ENCODE results near the gene SPOCK1.
"Not testable (repeated sequence)": the region's sequence is repeated elsewhere in the genome, so short reads cannot be mapped to it uniquely, and the experiment has no call there.

SPOCK1 gene

DNA sequence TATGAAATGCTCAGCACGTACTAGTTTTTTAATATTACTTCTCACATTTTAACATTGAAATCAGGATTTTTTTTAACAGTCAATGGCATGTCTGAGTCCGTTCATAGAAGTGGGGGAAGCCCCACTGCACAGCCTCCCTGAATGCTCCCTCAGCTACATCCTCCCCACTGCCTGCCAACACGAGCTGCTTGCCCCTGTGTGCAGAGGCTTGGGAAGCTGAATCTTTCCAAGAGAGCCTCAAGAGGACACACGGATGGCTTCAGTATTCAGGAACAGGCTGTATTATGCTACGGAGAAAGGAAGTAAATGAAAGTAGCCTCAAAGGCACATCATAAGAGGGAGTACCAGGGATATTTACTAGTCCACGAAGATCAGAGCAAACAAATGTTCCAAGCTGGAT, 248.7 kb downstream of the SPOCK1 start:
- Histone ChIP-seq H3K4me2 (ENCODE audit: low read length) (no peak overlapping the region), H3K27me3 (ENCODE audit: control insufficient read depth, insufficient read depth, low read length) (no peaks in the 10 kb centered on the region), H3K9me3 (replicated peaks; ENCODE audit: low read length) (no peaks in the 10 kb centered on the region), H3K4me3 (ENCODE audit: low read length) (no peak overlapping the region), H3K36me3 (ENCODE audit: insufficient read depth, low read length) (no peaks in the 10 kb centered on the region), H3K4me1 (ENCODE audit: control insufficient read depth, insufficient read depth, low read length) (peaks cover 5% of the 10 kb centered on the region), H3K9ac (ENCODE audit: low read depth, low read length) (no peak overlapping the region)

DNA sequence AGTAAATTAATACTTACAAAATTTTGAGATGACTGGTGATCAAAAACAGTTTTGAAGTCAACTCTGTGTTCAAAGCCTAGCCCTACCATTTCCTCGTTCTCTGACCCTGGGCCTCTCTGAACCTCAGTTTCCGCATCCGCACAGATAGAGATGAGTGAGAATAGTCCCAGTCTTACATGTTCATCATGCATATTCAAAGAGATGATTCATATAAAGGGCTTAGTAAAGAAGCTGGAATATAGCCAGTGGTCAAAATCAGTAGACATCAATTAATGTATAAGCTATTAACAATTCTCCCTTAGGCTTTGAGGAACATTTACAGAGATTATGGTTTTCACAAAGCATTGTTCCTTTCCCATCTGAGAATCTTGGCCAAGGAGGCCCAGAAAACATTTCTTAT, 250.6 kb downstream of the SPOCK1 start:
- Histone ChIP-seq H3K9ac (ENCODE audit: low read depth, low read length) (no peak overlapping the region), H3K4me3 (ENCODE audit: low read length) (no peak overlapping the region), H3K4me2 (ENCODE audit: low read length) (no peak overlapping the region), H3K36me3 (ENCODE audit: insufficient read depth, low read length) (no peaks in the 10 kb centered on the region), H3K27me3 (ENCODE audit: control insufficient read depth, insufficient read depth, low read length) (no peaks in the 10 kb centered on the region), H3K4me1 (ENCODE audit: control insufficient read depth, insufficient read depth, low read length) (no peaks in the 10 kb centered on the region), H3K9me3 (replicated peaks; ENCODE audit: low read length) (no peaks in the 10 kb centered on the region)

DNA sequence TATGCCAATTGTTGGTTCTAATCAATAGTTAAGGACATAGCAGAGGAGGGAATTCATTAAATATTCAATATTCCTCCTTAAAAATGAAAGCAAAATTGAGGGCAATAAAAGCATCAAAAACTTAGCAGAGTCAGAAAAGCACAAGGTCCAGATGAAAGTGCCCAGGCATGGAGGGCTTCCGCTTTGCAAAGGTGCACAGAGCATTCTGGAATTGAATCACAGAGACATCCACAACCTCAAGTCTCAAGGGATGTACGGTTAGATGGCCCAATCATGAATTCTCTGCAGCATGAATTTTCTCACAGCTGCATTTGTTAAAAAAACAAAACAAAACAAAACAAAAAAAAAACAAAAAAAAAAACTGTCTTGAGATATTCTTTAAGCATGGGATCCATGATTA, 253.7 kb downstream of the SPOCK1 start:
- no peak overlapping the region for H3K4me3 ChIP-seq (ENCODE audit: low read length)
- no peak overlapping the region for H3K9ac ChIP-seq (ENCODE audit: low read depth, low read length)
- no peaks in the 10 kb centered on the region for H3K4me1 ChIP-seq (ENCODE audit: control insufficient read depth, insufficient read depth, low read length)
- no peak overlapping the region for H3K4me2 ChIP-seq (ENCODE audit: low read length)
- no peaks in the 10 kb centered on the region for H3K9me3 ChIP-seq (replicated peaks; ENCODE audit: low read length)
- no peaks in the 10 kb centered on the region for H3K36me3 ChIP-seq (ENCODE audit: insufficient read depth, low read length)
- no peaks in the 10 kb centered on the region for H3K27me3 ChIP-seq (ENCODE audit: control insufficient read depth, insufficient read depth, low read length)

DNA sequence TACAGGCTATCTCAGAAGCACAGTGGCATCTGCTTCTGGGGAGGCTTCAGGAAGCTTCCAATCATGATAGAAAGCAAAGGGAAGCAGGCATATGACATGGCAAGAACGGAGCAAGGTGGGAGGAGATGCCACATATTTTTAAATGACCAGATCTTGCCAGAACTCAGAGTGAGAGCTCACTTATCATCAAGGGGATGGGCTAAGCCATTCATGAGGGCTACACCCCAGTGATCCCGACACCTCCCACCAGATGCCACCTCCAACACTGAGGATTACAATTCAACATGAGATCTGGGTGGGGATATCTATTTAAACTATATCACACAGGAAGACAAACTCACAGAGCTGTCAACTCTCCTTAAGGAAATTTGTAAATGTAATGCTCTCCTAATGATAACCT, 258.8 kb downstream of the SPOCK1 start:
- Histone ChIP-seq H3K4me3 (ENCODE audit: low read length) (no peak overlapping the region), H3K4me1 (ENCODE audit: control insufficient read depth, insufficient read depth, low read length) (no peaks in the 10 kb centered on the region), H3K27me3 (ENCODE audit: control insufficient read depth, insufficient read depth, low read length) (no peaks in the 10 kb centered on the region), H3K4me2 (ENCODE audit: low read length) (no peak overlapping the region), H3K36me3 (ENCODE audit: insufficient read depth, low read length) (no peaks in the 10 kb centered on the region), H3K9me3 (replicated peaks; ENCODE audit: low read length) (no peaks in the 10 kb centered on the region), H3K9ac (ENCODE audit: low read depth, low read length) (no peak overlapping the region)

DNA sequence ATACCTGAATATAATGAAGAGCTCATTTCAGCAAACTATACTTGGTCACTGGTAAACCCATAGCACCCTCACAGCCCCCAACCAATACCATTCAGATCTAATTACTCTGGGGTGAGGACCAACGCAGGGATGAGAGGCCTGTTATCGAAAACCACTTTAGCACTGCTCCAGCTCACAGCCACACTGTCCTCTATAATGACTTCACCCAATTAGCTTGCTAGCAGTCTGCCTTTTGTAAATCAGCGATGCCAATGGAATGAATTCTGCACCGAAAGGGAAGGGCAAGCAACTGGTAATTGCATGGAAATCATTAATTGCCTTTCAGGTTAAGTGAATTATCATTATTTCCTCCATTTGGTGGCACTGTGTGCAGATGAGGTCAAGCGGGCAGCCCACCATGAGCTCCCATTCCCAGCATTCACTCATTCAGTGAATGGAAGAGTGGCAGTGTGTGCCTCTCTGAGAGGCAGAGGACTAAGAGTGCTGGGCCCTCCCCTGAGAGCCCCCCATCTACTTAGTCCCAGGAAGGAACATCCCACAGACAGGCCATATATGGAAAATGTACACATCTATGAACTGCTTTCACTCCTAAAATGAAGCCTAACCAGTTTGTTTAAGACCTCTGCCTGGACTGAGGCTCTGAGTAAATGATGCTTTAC, 262.1 kb downstream of the SPOCK1 start:
- Histone ChIP-seq H3K4me3 (ENCODE audit: low read length) (no peak overlapping the region), H3K9me3 (replicated peaks; ENCODE audit: low read length) (no peaks in the 10 kb centered on the region), H3K4me1 (ENCODE audit: control insufficient read depth, insufficient read depth, low read length) (no peaks in the 10 kb centered on the region), H3K36me3 (ENCODE audit: insufficient read depth, low read length) (no peaks in the 10 kb centered on the region), H3K27me3 (ENCODE audit: control insufficient read depth, insufficient read depth, low read length) (no peaks in the 10 kb centered on the region), H3K9ac (ENCODE audit: low read depth, low read length) (no peak overlapping the region), H3K4me2 (ENCODE audit: low read length) (no peak overlapping the region)

DNA sequence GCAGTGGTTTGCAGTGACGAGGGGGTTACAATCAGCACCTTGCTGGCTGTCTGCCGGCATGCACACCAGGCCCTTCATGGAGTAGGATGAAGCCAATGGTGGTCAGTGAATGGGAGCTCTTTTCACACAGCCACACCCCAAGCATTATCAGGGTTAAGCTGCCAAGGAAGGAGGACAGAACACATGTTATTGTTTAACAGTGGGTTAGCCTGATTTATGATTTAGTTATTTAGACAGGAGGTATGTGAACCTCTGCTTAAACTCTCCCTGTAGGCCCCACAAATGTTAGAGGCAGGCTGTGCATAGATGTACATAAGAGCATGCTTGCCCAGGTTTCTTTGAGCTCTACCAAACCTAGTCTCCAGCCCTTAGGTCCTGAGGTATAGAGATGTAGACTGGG, 262.9 kb downstream of the SPOCK1 start:
- Histone ChIP-seq H3K9me3 (replicated peaks; ENCODE audit: low read length) (no peaks in the 10 kb centered on the region), H3K4me2 (ENCODE audit: low read length) (no peak overlapping the region), H3K36me3 (ENCODE audit: insufficient read depth, low read length) (no peaks in the 10 kb centered on the region), H3K4me3 (ENCODE audit: low read length) (no peak overlapping the region), H3K4me1 (ENCODE audit: control insufficient read depth, insufficient read depth, low read length) (no peaks in the 10 kb centered on the region), H3K27me3 (ENCODE audit: control insufficient read depth, insufficient read depth, low read length) (no peaks in the 10 kb centered on the region), H3K9ac (ENCODE audit: low read depth, low read length) (no peak overlapping the region)

DNA sequence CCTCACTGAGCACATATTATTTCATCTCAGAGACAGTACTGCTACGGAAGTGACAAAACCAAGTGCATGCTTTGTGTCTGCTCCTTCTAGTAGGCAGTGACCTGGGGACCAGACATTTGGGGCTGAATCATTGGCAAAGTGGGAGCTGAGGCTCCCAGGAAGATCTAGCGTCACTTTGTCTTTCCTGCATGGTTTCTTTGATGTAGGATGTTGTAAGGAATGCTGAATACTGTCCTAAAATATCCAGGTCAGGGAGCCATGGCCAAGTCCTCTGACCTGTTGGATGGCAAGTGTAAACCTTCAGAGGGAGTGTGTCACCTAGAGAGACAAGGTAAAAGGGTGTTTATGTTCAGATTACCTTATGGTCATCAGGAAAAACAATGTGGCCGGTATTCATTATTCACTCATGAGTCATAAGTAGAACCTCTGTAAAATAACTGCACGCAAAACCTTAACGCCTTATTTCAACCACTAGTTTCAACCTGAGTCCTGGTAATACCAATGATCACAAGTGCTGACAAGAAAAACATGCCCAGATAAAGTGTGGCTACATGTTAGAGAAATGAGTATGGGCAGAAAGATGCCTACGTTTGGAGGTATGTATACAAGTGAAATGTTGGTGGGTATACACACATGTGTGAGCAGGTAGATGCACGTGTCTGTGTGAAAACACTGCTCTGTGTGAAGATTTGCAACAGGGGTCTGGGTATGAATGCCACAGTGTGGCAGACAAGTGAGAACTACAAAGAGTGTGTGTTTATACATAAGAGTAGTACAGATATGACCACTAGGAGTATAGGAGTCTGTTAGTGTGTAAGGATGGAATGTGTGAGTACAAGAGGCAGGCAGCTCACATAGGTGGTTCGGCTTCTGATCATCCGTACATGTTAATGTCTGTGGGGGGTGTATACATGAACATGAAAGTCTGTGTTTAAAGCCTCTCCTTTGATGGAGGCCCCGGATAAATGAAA, 263.9 kb downstream of the SPOCK1 start:
- Histone ChIP-seq H3K9me3 (replicated peaks; ENCODE audit: low read length) (no peaks in the 10 kb centered on the region), H3K9ac (ENCODE audit: low read depth, low read length) (no peak overlapping the region), H3K4me1 (ENCODE audit: control insufficient read depth, insufficient read depth, low read length) (no peaks in the 10 kb centered on the region), H3K27me3 (ENCODE audit: control insufficient read depth, insufficient read depth, low read length) (no peaks in the 10 kb centered on the region), H3K4me2 (ENCODE audit: low read length) (no peak overlapping the region), H3K4me3 (ENCODE audit: low read length) (no peak overlapping the region), H3K36me3 (ENCODE audit: insufficient read depth, low read length) (no peaks in the 10 kb centered on the region)

DNA sequence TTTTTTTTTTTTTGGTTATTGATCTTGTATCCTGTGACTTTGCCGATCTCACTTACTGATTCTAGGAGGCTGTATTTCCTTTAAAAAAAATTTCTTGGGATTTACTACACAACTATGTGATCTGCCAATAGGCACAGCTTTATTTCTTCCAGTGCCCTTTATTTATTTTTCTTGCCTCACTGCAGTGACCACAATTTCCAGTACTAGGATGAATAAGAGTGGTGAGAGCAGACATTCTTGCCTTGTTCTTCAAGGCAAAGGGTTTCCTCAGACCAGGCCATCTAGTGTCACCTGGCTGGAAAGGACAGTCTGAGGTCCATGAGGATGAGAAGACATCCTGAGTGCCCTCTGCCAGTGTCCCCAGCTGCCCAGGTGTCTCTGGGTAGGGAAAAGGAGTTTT, 265.4 kb downstream of the SPOCK1 start:
- no peaks in the 10 kb centered on the region for H3K9me3 ChIP-seq (replicated peaks; ENCODE audit: low read length)
- H3K4me1 ChIP-seq (ENCODE audit: control insufficient read depth, insufficient read depth, low read length), result no peaks in the 10 kb centered on the region
- no peak overlapping the region for H3K4me2 ChIP-seq (ENCODE audit: low read length)
- no peak overlapping the region for H3K4me3 ChIP-seq (ENCODE audit: low read length)
- no peak overlapping the region for H3K9ac ChIP-seq (ENCODE audit: low read depth, low read length)
- H3K27me3 ChIP-seq (ENCODE audit: control insufficient read depth, insufficient read depth, low read length), result no peaks in the 10 kb centered on the region
- H3K36me3 ChIP-seq (ENCODE audit: insufficient read depth, low read length), result no peaks in the 10 kb centered on the region

DNA sequence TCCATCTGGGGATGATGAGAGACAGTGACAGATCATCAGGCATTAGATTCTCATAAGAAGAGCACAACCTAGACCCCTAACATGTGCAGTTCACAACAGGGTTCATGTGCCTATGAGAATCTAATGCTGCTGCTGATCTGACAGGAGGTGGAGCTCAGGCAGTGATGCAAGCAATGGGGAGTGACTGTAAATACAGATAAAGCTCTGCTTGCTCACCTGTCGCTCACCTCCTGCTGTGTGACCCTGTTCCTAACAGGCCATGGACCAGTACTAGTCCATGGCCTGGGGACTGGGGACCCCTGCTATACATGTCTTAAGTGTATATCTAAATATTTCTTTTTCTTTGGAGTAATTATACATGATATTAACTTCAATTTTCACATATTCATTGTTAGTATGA, 265.8 kb downstream of the SPOCK1 start:
- H3K4me1 ChIP-seq (ENCODE audit: control insufficient read depth, insufficient read depth, low read length); H3K4me2 ChIP-seq (ENCODE audit: low read length); H3K4me3 ChIP-seq (ENCODE audit: low read length); H3K9me3 ChIP-seq (replicated peaks; ENCODE audit: low read length); H3K9ac ChIP-seq (ENCODE audit: low read depth, low read length); H3K36me3 ChIP-seq (ENCODE audit: insufficient read depth, low read length); H3K27me3 ChIP-seq (ENCODE audit: control insufficient read depth, insufficient read depth, low read length): not testable (repeated sequence)

DNA sequence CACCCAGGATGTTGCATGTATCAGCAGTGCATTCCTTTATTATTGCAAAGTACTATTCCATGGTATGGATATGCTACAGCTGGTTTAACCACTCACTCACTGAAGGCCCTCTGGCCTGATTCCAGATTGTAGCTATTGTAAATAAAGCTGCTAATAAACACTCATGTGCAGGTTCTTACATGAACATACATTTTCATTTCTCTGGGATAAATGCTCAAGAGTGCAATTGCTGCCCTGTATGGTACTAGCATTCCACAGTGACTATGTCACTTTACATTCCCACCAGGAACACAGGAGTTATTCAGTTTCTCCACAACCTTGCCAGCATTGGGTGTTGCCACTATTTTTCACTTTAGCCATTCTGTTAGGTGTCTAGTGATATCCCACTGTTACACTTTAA, 267.6 kb downstream of the SPOCK1 start:
- Histone ChIP-seq H3K27me3 (ENCODE audit: control insufficient read depth, insufficient read depth, low read length) (no peaks in the 10 kb centered on the region), H3K9ac (ENCODE audit: low read depth, low read length) (no peak overlapping the region), H3K4me3 (ENCODE audit: low read length) (no peak overlapping the region), H3K4me1 (ENCODE audit: control insufficient read depth, insufficient read depth, low read length) (no peaks in the 10 kb centered on the region), H3K9me3 (replicated peaks; ENCODE audit: low read length) (no peaks in the 10 kb centered on the region), H3K4me2 (ENCODE audit: low read length) (no peak overlapping the region), H3K36me3 (ENCODE audit: insufficient read depth, low read length) (no peaks in the 10 kb centered on the region)

DNA sequence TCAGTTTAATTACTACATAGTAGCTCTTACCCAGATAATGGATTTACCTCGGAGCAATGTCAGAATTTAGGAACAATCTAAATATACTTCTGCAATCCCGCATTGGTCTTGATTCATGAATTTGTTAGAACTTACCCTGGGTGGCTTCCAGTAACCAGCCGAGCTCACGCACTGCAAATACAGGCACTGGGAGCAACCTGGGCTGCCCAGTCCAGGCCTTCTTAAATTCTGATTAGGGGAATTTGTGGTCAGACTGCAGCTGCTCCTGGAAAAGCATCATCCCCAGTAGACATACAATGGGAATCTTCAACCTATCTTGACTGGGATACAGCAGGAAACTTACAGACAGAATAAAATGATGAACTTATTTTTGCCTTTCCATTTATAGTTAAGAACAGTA, 270.3 kb downstream of the SPOCK1 start:
- no peaks in the 10 kb centered on the region for H3K4me1 ChIP-seq (ENCODE audit: control insufficient read depth, insufficient read depth, low read length)
- no peaks in the 10 kb centered on the region for H3K27me3 ChIP-seq (ENCODE audit: control insufficient read depth, insufficient read depth, low read length)
- H3K9ac ChIP-seq (ENCODE audit: low read depth, low read length), result no peak overlapping the region
- H3K4me2 ChIP-seq (ENCODE audit: low read length), result no peak overlapping the region
- no peaks in the 10 kb centered on the region for H3K9me3 ChIP-seq (replicated peaks; ENCODE audit: low read length)
- H3K36me3 ChIP-seq (ENCODE audit: insufficient read depth, low read length), result no peaks in the 10 kb centered on the region
- no peak overlapping the region for H3K4me3 ChIP-seq (ENCODE audit: low read length)

DNA sequence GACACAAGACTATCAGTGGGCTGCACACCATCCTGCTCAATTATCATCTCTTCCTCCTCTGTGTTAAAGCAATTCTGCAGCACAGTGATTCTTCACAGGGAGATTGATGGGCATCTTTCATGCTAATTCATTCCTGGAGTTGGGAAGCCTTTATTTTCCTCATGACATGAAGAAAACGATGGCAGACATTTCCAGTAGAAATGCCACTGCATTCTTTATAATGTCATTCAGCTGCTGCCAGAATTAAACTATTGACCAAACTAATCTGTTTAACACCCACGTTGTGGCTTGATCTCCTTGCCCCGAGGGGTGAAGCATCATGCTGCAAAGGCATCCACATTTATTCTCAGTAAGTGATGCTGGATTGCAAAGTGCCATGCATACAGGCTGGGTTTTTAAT, 273.0 kb downstream of the SPOCK1 start:
- H3K27me3 ChIP-seq (ENCODE audit: control insufficient read depth, insufficient read depth, low read length), result no peaks in the 10 kb centered on the region
- no peak overlapping the region for H3K4me3 ChIP-seq (ENCODE audit: low read length)
- H3K36me3 ChIP-seq (ENCODE audit: insufficient read depth, low read length), result no peaks in the 10 kb centered on the region
- H3K9me3 ChIP-seq (replicated peaks; ENCODE audit: low read length), result no peaks in the 10 kb centered on the region
- H3K4me1 ChIP-seq (ENCODE audit: control insufficient read depth, insufficient read depth, low read length), result no peaks in the 10 kb centered on the region
- H3K4me2 ChIP-seq (ENCODE audit: low read length), result no peak overlapping the region
- no peak overlapping the region for H3K9ac ChIP-seq (ENCODE audit: low read depth, low read length)
